ENCODE results near the gene SH2B3. TPM values are rescaled to one million over a fixed set of nuclear protein-coding genes. Genes with fewer than 3 reads are reported as not detected.

Gene SH2B3
- total RNA-seq, 1 donor from 2014 or later, result 42.8 TPM

DNA sequence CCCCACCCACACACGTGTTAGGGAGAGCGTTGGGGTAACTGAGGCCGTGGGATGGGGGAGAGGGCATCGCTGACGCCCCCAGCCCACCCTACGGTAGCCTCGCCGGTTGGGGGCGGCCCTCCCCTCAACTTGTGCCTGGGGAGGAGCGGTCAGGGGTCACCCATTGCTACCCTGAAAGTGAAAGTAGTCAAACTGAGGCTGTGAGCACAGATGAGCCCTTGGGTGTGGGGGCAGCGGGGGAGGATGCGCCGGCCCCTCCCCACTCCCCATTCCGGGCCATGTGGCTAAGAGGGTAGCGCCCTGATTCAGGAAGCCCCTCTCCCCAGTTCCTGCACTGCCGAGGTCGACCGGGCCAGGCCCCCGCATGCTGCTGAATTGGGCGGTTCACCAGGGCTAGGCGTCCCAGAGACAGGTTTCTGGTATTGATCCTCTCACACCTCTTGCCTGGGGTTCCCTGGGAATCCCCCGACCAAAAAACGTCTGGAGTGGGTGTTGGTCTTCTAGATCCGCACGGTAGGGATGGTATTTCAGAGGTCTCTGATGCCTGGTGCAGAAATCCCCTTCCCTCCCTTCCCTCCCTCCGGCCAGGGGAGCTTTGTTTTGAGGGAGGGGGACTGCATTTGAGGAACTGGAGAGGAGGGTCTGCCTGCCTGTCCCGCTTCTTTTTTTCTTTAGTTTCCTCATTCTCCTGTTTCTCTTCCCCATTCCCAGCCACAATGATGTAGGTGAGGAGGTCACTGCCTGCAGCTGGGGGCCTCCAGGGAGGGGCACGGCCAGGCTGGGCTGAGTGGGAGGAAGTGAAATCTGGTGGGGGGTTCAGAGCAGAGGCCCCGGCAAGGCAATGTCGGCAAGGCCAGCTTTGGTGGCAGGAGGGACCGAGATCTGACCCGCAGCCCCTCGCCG lies 1.0 kb downstream of the SH2B3 start:
- no peak for ATAC-seq (ENCODE audit: poor library complexity)
- intact Hi-C loops (cut with DNase I), result no loop called here
- peak; percentile 50 for DNase-seq

DNA sequence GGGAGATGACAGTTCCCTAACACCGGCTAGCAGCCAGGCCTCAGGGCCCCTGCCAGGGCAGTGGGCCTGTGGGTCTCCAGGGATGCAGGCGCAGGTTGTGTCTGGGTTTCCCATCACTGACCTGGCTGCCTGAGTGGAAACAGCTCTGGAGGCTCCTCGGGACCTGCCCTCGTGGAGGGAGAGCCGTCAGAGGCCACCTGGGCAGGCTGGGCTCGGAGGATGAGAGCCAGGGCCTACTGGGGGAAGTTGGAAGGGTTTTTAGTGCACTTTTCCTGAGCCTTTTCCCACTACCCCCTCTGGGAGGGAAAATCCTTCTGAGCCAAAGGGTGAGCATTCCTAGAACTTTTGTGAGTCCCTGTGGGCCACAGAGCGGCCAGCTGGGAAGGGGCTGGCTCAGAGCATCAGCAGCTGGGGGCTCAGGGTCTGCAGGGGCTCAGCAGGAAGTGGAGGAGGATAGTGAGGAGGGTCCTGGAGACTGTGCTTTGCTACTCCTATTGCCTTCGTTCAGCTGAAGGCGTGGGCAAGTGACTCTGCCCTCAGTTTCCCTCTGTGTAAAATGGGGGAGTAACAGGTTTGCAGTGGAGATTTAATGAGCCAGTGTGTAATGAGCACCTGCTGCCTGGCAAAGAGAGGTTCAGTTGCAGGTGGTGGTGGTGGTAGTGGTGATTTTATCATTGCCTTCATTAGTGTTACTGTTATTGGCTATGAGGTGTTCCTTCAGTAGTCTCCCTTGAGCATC lies 1.8 kb downstream of the SH2B3 start:
- DNase-seq (peak; percentile 63), ATAC-seq (ENCODE audit: poor library complexity) (no peak)
- intact Hi-C loops (cut with DNase I), result no loop called here

DNA sequence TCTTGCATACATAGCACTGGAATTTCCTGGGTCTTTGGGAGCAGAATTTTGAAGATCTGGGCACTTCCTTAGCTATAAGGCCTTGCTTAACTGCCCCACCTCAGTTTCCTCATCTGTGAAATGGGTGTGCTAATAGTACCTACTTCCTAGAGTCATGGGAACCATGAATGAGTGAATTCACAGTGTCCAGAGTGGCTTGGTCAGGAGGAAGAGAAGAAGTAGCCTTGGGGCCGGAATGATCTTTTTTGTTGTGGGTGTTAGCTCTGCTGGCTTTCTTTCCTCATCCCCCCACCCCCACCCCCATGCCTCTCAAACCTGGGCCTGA lies 2.4 kb downstream of the SH2B3 start:
- DNase-seq (no peak), ATAC-seq (ENCODE audit: poor library complexity) (no peak)
- intact Hi-C loops (cut with DNase I), result no loop called here

DNA sequence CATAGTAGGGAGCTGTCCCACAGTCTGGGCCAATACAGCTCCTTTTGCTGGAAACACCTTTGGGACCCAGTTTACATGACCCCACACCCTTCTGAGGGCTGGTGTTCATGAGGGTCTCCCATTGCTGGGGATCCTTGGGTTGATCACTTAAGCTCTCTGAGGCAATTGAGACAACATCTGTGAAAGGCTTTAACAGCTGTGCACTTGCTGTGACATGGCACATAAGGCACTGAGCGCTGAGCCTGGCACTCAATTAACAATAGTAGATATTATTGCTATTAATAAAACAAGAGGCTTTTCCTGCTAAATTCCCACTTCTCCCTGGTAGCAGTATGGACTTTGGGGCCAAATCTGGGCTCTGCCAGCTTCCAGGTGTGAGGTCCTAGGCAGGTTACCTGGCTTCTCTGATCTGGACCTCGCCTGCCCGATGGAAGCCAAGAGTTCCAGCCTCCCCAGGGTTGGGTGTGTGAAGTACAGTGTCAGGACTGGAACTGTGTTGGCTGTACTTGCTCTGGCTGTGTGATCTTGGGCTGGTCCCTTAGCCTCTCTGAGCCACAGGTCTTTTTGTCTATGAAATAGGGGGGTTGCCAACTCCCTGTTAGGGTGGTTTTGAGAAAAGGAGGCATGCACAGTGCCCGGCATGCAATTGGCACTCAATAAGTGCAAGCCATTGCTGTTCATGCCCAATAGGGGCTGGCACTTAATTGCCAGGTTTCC lies 3.1 kb downstream of the SH2B3 start:
- intact Hi-C loops (cut with DNase I), result no loop called here
- ATAC-seq (ENCODE audit: poor library complexity), result no peak
- no peak for DNase-seq

DNA sequence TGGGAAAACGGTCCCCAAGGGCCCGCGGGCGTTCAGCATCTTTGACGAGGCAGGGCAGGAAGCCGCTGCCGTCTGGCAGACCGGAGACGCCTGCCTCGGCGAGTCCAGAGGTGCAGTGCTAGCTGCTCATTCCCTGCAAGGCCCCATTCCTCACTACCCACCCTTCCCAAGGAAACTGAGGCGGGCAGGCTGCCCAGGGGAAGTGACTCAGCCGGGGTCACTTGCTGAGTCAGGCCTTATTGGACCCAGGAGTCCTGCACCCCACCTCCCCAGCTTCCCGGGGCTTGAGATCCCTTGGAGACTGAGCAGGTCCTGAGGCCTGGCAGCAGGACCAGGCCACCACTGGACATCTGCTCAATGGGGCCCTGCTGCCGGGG lies 3.7 kb downstream of the SH2B3 start:
- DNase-seq (peak; percentile 64), ATAC-seq (ENCODE audit: poor library complexity) (no peak)
- intact Hi-C loops (cut with DNase I), result no loop called here

DNA sequence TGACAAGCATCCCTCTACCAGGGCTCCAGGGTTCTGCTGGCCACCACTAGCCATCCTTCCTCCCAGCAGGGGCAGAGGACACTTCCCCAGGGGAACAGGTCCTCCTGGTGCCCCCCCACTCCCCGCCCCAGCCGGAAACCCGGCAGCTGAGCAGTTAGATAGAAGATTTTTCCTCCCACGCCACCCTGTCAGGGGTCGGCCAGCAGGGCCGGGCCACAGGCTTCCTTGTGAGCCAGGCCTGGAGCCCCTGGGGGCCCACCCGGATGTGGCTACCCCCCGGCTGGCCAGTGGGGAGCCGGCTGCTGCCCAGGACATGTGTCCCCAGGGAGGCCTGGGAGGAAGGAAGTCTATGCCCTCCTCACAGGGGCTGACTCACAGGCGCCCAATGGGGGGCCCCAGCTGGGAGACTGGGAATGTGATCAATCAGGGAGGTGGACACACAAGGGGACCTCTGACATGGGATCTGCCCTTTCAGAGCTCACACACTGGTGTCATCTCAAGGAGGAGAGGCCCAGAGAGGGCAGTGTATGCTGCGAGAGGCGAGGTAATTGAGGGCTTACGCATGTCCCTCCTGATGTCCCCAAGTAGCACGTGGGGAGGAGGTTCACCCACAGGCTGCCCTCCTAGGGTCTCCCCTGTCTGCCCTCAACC lies 4.2 kb downstream of the SH2B3 start:
- DNase-seq (peak; percentile 82), ATAC-seq (ENCODE audit: poor library complexity) (no peak)
- intact Hi-C loops (cut with DNase I), result no loop called here

DNA sequence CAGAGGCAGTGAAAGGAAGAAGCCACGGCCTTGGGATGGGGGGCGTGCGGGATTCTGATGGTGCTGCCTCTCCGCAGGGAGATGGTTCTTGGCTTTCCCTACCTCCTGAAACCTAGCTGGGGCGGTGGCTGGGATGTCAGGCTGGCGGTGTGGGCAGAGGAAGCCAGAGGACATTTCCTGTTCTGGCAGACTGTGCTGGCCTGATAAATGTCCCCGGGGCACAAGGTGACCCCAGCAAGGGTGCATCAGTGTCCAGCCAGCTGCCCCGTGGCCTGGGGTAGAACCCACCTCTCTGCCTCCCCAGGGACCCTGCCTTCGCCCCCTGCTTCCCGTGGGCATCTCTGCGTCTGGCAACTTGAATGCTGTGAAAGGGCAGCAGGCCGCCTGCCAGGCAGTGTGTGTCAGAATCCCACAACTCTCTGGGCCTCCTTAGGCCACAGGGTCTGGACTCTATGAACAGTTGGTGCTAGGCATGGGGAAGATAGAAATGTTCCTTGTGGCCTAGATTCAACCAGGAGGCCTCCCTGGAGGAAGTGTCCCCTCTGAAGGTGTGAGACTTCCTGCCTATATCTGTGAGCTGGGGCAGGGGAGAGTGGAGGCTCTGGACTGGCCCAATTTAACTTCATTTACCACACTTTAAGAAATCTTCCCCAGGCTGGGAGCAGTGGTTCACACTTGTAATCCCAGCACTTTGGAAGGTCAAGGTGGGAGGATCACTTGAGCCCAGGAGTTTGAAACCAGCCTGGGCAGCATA lies 4.9 kb downstream of the SH2B3 start:
- intact Hi-C loops (cut with DNase I), result no loop called here
- ATAC-seq (ENCODE audit: poor library complexity) (peak; percentile 18), DNase-seq (peak; percentile 69)

DNA sequence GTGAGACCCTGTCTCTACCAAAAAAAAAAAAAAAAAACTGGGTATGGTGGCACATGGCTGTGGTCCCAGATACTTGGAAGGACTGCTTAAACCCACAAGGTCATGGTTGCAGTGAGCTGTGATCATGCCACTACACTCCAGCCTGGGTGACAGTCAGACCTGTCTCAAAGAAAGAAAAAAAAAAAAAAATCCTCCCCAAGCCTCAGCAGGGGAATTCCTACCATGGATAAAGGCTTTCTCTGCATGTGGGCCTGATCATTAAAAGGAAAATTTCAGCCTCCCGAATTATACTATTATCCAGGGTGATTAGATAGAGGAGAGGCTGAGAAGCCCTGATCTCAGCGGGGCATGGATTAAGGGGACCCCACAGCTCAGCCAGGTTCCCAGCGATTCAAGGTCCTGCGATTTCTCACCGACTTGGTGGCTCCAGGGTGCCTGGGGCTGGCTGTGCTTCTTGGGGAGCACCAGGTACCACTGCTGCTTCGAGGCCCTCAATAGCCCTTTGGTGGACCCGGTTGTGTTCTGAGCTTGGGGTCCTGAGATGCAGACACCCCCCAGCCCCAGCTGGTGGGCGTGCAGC lies 5.6 kb downstream of the SH2B3 start:
- no peak for DNase-seq
- intact Hi-C loops (cut with DNase I), result no loop called here
- ATAC-seq (ENCODE audit: poor library complexity), result peak; percentile 18

DNA sequence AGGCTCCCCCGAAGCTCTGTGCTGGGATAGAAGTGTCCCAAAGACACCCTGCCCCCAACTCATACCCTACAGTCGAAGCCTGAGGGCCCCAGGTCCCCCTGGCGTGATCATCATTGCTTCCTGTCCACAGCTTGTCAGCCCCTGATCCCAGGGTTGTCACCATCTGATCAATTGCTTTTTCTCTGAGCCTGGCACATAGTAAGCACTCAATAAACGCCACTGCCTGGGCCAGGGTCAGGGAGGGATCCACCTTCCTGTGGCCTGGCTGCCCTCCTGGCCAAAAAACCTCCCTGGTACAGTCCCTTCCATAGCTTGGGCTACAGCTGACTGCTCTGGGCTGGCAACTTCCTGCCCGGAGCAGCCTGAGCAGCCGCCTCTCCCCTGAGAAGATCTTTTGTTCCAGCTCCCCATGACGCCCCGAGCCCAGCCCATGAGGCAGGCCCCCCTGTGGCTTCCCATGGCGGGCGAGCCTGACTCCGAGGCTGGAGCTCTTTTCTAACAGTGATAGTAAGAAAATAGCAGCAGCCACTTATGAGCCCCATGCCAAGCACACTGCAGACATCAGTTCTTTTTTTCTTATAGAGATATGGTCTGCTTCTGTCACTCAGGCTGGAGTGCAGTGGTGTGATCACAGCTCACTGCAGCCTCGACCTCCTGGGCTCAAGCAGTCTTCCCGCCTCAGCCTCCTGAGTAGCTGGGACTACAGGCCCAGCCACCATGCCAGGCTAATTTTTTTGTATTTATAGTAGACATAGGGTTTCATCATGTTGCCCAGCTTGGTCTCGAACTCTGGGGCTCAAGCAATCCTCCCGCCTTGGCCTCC lies 6.5 kb downstream of the SH2B3 start:
- intact Hi-C loops (cut with DNase I), result no loop called here
- DNase-seq, result peak; percentile 64
- ATAC-seq (ENCODE audit: poor library complexity), result peak; percentile 13

DNA sequence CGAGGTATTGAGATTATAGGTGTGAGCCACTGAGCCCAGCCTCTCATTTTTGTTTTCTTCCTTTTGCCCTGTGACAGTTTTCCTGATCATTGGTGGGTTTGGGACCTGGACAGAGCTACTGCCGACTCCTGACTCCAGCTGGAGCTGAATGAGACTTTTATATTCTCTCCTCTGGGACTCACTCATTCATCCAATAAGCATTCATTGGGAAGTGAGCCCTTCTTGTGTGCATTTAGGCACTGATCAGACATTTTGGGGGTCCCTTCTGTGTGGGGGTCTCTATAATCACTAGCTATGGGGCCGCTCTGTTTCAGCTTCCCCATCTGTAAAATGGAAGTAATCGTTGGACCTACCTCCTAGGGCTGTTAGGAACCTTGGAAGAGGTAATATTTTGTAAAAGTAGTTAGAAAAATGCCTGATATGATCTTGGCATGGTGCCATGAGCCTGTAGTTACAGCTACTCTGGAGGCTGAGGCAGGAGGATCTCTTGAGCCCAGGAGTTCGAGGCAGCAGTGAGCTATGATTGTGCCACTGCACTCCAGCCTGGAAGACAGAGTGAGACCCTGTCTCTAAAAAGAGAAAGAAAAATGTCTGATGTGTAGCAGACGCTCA lies 7.2 kb downstream of the SH2B3 start:
- ATAC-seq (ENCODE audit: poor library complexity), result no peak
- no peak for DNase-seq
- intact Hi-C loops (cut with DNase I), result no loop called here

DNA sequence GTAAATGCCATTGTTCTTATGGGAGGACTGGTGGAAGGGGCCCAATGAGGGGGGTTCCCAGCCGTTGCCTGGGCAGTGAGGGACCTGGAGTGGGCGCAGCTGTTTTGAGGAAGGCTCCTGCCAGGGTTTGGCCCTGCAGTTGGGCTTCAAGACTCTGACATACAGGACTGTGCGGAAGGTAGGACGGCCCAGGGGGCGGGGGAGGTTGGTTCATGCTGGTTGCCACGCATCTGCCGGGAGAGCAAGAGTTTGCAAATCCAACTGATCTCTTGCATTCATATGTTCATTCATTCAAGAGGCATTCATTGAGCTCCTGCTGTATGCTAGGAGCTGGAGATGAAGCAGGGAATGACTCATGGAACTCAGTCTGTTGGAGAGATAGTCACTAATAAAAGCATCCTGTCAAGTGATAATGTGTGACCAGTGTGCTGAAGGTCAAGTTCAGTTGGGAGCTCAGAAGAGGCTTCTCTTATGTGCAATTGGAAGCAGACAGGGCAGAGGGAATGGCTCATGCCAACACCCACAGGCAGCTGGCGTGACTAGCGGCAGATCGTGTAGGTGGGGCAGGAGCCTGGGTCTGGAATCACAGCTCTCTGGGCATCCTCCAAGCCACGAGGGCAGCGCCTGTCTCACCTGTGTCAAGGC lies 7.8 kb downstream of the SH2B3 start:
- intact Hi-C loops (cut with DNase I), result no loop called here
- ATAC-seq (ENCODE audit: poor library complexity), result peak; percentile 63
- DNase-seq, result peak; percentile 73

DNA sequence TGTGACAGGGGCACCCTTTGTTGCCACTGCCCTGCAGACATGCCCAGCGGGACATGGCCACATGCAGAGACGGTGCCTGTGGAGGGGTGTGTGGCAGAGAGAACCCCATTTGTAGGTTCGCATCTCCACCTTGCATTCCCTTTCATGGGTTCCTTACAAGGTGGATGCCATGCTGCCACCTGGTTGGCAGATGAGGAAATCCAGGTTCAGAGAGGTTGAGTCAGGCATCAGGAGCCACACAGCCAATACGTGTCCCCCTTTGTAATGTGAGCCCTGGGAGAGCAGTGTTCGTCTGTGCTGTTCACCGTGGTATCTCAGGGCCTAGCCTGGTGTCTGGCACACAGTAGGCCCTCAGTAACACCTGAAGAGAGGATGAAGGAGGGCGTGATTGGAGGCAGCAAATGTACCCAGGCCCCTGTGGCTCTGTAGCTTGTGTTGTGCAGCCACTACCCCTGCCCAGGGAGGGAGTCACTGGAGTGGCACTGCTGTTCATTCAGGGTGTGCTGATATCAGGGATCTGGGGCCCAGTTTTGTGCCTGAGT lies 9.1 kb downstream of the SH2B3 start:
- DNase-seq, result no peak
- intact Hi-C loops (cut with DNase I), result no loop called here
- no peak for ATAC-seq (ENCODE audit: poor library complexity)

DNA sequence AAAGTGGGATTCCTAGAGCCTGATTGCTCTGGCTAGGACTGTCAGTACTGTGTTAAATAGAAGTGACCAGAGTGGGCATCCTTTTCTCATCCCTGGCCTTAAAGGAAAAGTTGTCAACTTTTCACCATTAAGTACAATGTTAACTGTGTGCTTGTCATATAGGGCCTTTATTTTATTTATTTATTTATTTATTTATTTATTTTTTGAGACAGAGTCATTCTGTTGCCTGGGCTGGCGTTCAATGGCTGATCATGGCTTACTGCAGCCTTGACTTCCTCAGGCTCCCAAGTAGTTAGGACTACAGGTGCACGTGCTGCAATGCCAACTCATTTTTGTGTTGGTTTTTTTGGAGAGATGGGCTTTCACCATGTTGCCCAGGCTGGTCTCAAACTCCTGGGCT lies 11.6 kb downstream of the SH2B3 start:
- ATAC-seq (ENCODE audit: poor library complexity) (no peak), DNase-seq (no peak)
- intact Hi-C loops (cut with DNase I), result no loop called here

DNA sequence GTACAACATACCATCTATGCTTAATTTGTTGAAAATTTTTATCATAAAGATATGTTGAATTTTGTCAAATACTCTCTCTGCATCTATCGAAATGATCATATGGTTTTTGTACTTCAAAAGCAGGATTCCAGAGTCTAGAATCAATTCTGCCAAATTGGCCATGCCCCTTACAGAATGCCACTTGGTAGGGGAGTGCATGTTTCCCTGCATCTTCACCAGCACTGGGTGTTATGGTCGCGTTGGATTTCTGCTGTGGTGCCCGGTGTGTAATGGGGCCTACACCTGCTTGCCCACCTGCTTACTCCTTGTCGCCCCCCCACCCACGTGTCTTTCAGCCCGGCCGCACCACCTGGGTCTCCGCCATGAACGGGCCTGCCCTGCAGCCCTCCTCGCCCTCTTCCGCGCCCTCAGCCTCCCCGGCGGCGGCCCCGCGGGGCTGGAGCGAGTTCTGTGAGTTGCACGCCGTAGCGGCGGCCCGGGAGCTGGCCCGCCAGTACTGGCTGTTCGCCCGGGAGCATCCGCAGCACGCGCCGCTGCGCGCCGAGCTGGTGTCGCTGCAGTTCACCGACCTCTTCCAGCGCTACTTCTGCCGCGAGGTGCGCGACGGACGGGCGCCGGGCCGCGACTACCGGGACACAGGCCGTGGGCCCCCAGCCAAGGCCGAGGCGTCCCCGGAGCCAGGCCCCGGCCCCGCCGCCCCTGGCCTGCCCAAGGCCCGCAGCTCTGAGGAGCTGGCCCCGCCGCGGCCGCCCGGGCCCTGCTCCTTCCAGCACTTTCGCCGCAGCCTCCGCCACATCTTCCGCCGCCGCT lies 12.3 kb downstream of the SH2B3 start:
- ATAC-seq (ENCODE audit: poor library complexity) (no peak), DNase-seq (peak; percentile 51)
- intact Hi-C loops (cut with DNase I), result no loop called here

DNA sequence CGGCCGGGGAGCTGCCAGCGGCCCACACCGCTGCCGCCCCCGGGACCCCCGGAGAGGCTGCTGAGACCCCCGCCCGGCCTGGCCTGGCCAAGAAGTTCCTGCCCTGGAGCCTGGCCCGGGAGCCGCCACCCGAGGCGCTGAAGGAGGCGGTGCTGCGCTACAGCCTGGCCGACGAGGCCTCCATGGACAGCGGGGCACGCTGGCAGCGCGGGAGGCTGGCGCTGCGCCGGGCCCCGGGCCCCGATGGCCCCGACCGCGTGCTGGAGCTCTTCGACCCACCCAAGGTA lies 12.8 kb downstream of the SH2B3 start:
- DNase-seq, result no peak
- intact Hi-C loops (cut with DNase I), result no loop called here
- ATAC-seq (ENCODE audit: poor library complexity), result no peak

DNA sequence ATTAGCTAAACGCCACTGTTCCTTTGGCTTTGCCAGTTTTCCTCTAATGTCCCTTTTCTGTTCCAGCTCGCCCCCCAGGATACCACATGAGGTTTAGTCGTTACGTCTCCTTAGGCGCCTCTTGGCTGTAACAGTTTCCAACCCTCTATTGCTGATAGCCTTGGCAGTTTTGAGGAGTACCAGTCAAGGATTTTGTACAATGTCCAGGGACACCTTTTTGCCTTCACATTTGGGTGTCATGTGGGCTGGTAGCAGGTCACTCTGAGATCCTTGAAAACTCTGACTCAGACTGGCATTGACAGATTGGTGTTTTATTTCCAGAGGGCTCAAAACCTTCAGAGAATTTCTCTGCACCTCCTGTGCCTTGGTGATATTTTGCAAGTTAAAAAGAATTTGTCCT lies 14.1 kb downstream of the SH2B3 start:
- no peak for DNase-seq
- peak; percentile 68 for ATAC-seq (ENCODE audit: poor library complexity)
- intact Hi-C loops (cut with DNase I), result no loop called here
